Endodermal cell (in vitro differentiated cells): ENCODE data around the gene LSP1. TPM values are rescaled to one million over a fixed set of nuclear protein-coding genes. Genes with fewer than 3 reads are reported as not detected.

Source experiments
- DNase-seq: peaks from one replicate; pipeline ENCODE4 v3.0.0-alpha.2; 2017
- H3K27ac ChIP-seq: 2 replicates; pipeline ENCODE4 v1.5.1; 2013; ENCODE audit warnings: mild to moderate bottlenecking, low read depth, low read length, moderate library complexity
- H3K27me3 ChIP-seq: 2 replicates; pipeline ENCODE4 v1.6.1; 2013; ENCODE audit warnings: mild to moderate bottlenecking, low read length, moderate library complexity; ENCODE audit not compliant: insufficient read depth, control insufficient read depth, poor library complexity, severe bottlenecking
- H3K36me3 ChIP-seq: 2 replicates; pipeline ENCODE4 v1.7.0; 2013; ENCODE audit warnings: mild to moderate bottlenecking, low read length, moderate library complexity; ENCODE audit not compliant: control insufficient read depth, insufficient read depth
- H3K4me1 ChIP-seq: one replicate; pipeline ENCODE4 v1.7.0; 2013; ENCODE audit warnings: low read length; ENCODE audit not compliant: control insufficient read depth, insufficient read depth
- H3K4me3 ChIP-seq: 2 replicates; pipeline ENCODE4 v1.5.1; 2013; ENCODE audit warnings: mild to moderate bottlenecking, low read length, moderate library complexity
- H3K9ac ChIP-seq: 2 replicates; pipeline ENCODE4 v1.6.1; 2013; ENCODE audit warnings: mild to moderate bottlenecking, low read length, moderate library complexity; ENCODE audit not compliant: poor library complexity, severe bottlenecking; ENCODE audit errors: extremely low read depth
- H3K9me3 ChIP-seq: 2 replicates; pipeline ENCODE4 v1.6.1; 2013; ENCODE audit warnings: mild to moderate bottlenecking, low read length, moderate library complexity; ENCODE audit not compliant: control insufficient read depth
- H3K27ac Mint-ChIP-seq: 2 replicates; pipeline ENCODE4 v1.8.0; 2020; ENCODE audit warnings: mixed read lengths
- H3K27me3 Mint-ChIP-seq: 2 replicates; pipeline ENCODE4 v1.8.0; 2021; ENCODE audit warnings: mild to moderate bottlenecking, mixed read lengths; ENCODE audit not compliant: insufficient read depth
- H3K36me3 Mint-ChIP-seq: 2 replicates; pipeline ENCODE4 v1.8.0; 2020; ENCODE audit warnings: low read depth, mixed read lengths
- H3K4me1 Mint-ChIP-seq: 2 replicates; pipeline ENCODE4 v1.8.0; 2020; ENCODE audit warnings: mixed read lengths
- H3K4me3 Mint-ChIP-seq: 2 replicates; pipeline ENCODE4 v1.8.0; 2020; ENCODE audit warnings: mild to moderate bottlenecking, moderate library complexity, mixed read lengths
- H3K9me3 Mint-ChIP-seq: 2 replicates; pipeline ENCODE4 v1.8.0; 2020; ENCODE audit warnings: mild to moderate bottlenecking, mixed read lengths
- WGBS, 2 experiments: methylation state at CpG; one replicate each; pipeline versions ENCODE4 v1.1.5 to v1.1.7; 2013; ENCODE audit warnings: missing lambda C conversion rate in 2 of 2, mixed read lengths in 1 of 2; ENCODE audit not compliant: insufficient coverage in 1 of 2, insufficient read length in 1 of 2; 5-methylcytosine and 5-hydroxymethylcytosine counted together
- total RNA-seq, 2 donors: library from RNA; stranded (reverse); fragmentation: NEBNext Ultra II Directional in 1 of 2; extraction: Animal tissue kit (Norgen Biotek cat#: 25700) in 1 of 2; gene quantifications; 2 replicates in 1 of 2; 3 replicates in 1 of 2; pipeline ENCODE4 v1.2.1, GENCODE V29; 2021
- TF ChIP-seq, protein P1 (sequence below): fragments of 200-600 bp; sonication (generic); conservative IDR thresholded peaks from 2 replicates; pipeline ENCODE4 v1.5.0; 2021; ENCODE audit warnings: antibody characterized with exemption, mild to moderate bottlenecking

The LSP1 gene
- total RNA-seq, 2 donors from 2014 or later = not detected

DNA sequence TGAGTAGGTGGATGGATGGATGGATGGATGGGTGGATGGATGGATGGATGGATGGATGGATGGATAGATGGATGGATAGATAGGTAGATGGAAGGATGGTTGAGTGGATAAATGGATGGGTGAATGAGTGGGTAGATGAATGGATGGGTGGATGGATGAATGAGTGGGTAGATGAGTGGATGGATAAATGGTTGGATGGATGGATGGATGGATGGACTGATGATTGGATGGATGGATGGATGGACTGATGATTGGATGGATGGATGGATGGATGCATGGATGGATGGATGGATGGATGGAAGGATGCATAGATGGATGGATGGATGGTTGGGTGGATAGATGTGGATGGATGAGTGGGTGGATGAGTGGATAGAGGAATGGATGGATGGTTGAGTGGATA is 31.3 kb upstream of the LSP1 start:
- TF ChIP-seq, protein P1, sequence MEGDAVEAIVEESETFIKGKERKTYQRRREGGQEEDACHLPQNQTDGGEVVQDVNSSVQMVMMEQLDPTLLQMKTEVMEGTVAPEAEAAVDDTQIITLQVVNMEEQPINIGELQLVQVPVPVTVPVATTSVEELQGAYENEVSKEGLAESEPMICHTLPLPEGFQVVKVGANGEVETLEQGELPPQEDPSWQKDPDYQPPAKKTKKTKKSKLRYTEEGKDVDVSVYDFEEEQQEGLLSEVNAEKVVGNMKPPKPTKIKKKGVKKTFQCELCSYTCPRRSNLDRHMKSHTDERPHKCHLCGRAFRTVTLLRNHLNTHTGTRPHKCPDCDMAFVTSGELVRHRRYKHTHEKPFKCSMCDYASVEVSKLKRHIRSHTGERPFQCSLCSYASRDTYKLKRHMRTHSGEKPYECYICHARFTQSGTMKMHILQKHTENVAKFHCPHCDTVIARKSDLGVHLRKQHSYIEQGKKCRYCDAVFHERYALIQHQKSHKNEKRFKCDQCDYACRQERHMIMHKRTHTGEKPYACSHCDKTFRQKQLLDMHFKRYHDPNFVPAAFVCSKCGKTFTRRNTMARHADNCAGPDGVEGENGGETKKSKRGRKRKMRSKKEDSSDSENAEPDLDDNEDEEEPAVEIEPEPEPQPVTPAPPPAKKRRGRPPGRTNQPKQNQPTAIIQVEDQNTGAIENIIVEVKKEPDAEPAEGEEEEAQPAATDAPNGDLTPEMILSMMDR = no peak
- H3K27ac Mint-ChIP-seq = no peak overlapping the region

DNA sequence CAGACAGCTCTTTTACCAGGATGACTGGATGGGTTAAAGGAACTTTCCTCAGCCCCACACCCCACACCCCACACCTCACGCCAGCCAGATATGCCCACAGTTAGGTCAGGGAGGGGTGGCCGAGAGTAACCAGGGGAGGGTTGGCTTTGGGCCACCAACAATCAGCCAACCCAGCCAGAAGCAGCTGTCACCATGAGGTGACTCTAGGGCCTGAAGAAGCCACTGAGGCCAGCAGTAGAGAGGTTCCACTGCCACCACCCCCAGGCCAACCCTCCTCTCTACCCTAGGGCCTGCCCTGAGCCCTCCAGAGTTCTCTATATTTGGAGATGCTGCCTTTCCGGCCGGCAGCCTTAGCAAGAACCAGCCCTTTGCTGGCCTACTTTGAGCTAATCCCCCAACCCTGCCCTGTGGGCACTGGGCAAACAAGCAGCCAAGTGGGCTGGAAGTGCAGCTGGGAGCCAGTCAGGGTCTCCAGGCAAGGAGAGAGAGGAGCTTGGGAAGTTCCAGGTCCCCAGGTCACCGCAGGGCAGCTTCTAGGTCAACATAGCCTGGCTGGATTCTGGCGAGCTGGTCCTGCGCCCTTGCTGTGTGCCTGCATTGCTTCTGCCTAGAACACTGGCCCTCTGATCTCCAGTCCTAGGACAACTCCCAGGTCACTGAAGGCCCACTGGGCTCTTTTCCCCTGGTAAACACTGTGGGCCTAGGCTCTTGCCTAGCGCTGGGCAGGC is 30.1 kb upstream of the LSP1 start:
- peaks cover 8% of the 10 kb centered on the region for H3K9me3 Mint-ChIP-seq
- no peaks in the 10 kb centered on the region for H3K4me1 Mint-ChIP-seq
- H3K27me3 Mint-ChIP-seq = peaks cover 20% of the 10 kb centered on the region
- no peak overlapping the region for H3K27ac ChIP-seq
- no peak overlapping the region for H3K9ac ChIP-seq
- no peak overlapping the region for H3K4me3 Mint-ChIP-seq
- H3K36me3 ChIP-seq = no peaks in the 10 kb centered on the region
- TF ChIP-seq, protein P1 = no peak
- no peaks in the 10 kb centered on the region for H3K4me1 ChIP-seq
- no peaks in the 10 kb centered on the region for H3K36me3 Mint-ChIP-seq
- DNase-seq = no peak
- no peaks in the 10 kb centered on the region for H3K27me3 ChIP-seq
- 83 to 100% methylated on average over 1 to 8 of the region's 8 CpGs for WGBS, 2 experiments
- no peak overlapping the region for H3K27ac Mint-ChIP-seq
- no peak overlapping the region for H3K4me3 ChIP-seq
- H3K9me3 ChIP-seq = peaks cover 7% of the 10 kb centered on the region

More for the DNA sequence above, 31.3 kb upstream of the LSP1 start:
- Mint-ChIP-seq H3K4me1 (no peaks in the 10 kb centered on the region), H3K4me3 (no peak overlapping the region), H3K9me3 (peaks cover 8% of the 10 kb centered on the region), H3K27me3 (peaks cover 22% of the 10 kb centered on the region), H3K36me3 (no peaks in the 10 kb centered on the region)
- Histone ChIP-seq H3K9me3 (peaks cover 7% of the 10 kb centered on the region), H3K27ac (no peak overlapping the region), H3K4me3 (no peak overlapping the region), H3K4me1 (no peaks in the 10 kb centered on the region), H3K27me3 (no peaks in the 10 kb centered on the region), H3K9ac (no peak overlapping the region), H3K36me3 (no peaks in the 10 kb centered on the region)
- no peak for DNase-seq

DNA sequence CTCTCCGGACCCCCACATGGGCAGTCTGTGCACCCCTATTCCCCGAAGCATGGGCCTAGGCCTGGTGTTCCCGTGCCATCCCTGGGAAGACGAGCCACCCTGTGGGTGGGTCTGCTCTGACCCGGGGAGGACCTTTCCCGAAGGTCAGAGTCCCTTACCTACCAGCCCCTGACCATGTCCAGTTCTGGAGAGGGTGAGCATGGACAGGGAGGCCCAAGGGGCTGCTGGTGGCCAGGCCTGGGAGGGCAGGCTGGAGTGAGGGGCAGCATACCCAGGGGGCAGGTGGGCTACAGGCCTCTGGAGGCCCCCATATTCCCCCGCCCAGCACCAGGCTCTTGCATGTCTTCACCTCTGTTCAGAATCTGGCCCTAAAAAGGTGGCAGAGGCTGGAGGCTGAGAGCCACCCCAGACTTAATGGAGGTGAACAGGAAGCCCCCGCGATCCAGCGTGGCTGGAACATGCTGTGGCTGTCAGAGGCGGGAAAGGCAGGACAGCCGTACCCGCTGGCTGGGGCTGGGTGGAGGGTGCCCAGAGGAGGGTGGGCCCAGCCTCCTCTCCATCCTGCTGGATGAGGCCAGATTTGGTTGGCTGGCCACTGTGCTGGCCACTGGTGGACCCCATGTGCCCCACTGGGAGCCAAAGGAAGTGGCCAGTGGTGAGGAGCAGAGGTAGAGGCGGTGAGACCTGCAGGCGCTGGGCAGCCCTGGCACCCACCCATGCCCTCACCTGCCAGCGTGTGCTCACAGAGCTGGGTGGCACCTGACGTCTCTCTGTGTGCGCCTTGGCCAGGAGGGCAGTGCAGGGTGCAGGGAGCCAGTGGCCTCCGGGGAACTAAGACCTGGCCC is 29.3 kb upstream of the LSP1 start:
- Histone ChIP-seq H3K9me3 (peaks cover 6% of the 10 kb centered on the region), H3K4me3 (no peak overlapping the region), H3K4me1 (no peaks in the 10 kb centered on the region), H3K36me3 (no peaks in the 10 kb centered on the region), H3K27ac (no peak overlapping the region), H3K27me3 (peaks cover 7% of the 10 kb centered on the region), H3K9ac (no peak overlapping the region)
- TF ChIP-seq, protein P1 = no peak
- Mint-ChIP-seq H3K27me3 (peaks cover 21% of the 10 kb centered on the region), H3K36me3 (no peaks in the 10 kb centered on the region), H3K27ac (no peak overlapping the region), H3K9me3 (peaks cover 6% of the 10 kb centered on the region), H3K4me3 (no peak overlapping the region), H3K4me1 (no peaks in the 10 kb centered on the region)
- 90 to 98% methylated on average over 11 to 18 of the region's 19 CpGs for WGBS, 2 experiments
- DNase-seq = no peak
